ENCODE data around the gene LGR6.

LGR6 gene

GRCh38 chr1:202207292-202207691, 13.7 kb downstream of the LGR6 start:
- no peak overlapping the region for H3K27ac ChIP-seq (ENCODE audit: extremely low read depth, low read depth, low read length)
- POLR2A ChIA-PET: no interaction called here
- CTCF ChIA-PET: interaction anchor here (1.7 to 1.9 kb wide), 3 partner anchors 14 to 107 kb away, joined by 4 to 9 read pairs (median 5); no protein-coding TSS in a partner anchor
- TF ChIP-seq ZNF610 (tag by site-specific recombination; IDR thresholded peaks at IDR 0.05; ENCODE audit: borderline replicate concordance) (no peak), ZNF692 (tag by site-specific recombination; IDR thresholded peaks at IDR 0.05) (peak; percentile 51; the same call in 1 of the 2 replicates), ZNF48 (tag by site-specific recombination; IDR thresholded peaks at IDR 0.05) (no peak), CTCF (tag by site-specific recombination; IDR thresholded peaks at IDR 0.05) (peak; percentile 52; the same call in 1 of the 2 replicates)
- no peak overlapping the region for H3K4me3 ChIP-seq (ENCODE audit: low read depth, low read length)
- H3K36me3 ChIP-seq (ENCODE audit: control insufficient read depth in 2 of 2, insufficient read depth in 1 of 2, low read length in 2 of 2): no peaks in the 10 kb centered on the region
- H3K4me1 ChIP-seq (ENCODE audit: control insufficient read depth, insufficient read depth, low read length): no peaks in the 10 kb centered on the region
- H3K9me3 ChIP-seq (ENCODE audit: control insufficient read depth, insufficient read depth, low read depth, low read length): no peaks in the 10 kb centered on the region

GRCh38 chr1:202208351-202208857, 14.8 kb downstream of the LGR6 start:
- CTCF ChIA-PET: interaction anchor here (1.7 kb wide), 1 partner anchor 8 kb away, joined by 7 read pairs; no protein-coding TSS in a partner anchor

More at GRCh38 chr1:202208351-202208857, 14.8 kb downstream of the LGR6 start:
- TF ChIP-seq ZNF548 (tag by site-specific recombination; IDR thresholded peaks at IDR 0.05): no peak
- TF ChIP-seq ZNF747 (tag by site-specific recombination; IDR thresholded peaks at IDR 0.05): no peak
- TF ChIP-seq ZNF707 (tag by site-specific recombination; IDR thresholded peaks at IDR 0.05): no peak
- TF ChIP-seq ZNF214 (tag by site-specific recombination; IDR thresholded peaks at IDR 0.05; ENCODE audit: borderline replicate concordance): no peak
- TF ChIP-seq ZNF544 (tag by site-specific recombination; IDR thresholded peaks at IDR 0.05): no peak
- TF ChIP-seq ZNF558 (tag by site-specific recombination; IDR thresholded peaks at IDR 0.05): no peak
- no peak for TF ChIP-seq KLF9 (tag by site-specific recombination; IDR thresholded peaks at IDR 0.05; ENCODE audit: low read depth)
- TF ChIP-seq, protein P1, sequence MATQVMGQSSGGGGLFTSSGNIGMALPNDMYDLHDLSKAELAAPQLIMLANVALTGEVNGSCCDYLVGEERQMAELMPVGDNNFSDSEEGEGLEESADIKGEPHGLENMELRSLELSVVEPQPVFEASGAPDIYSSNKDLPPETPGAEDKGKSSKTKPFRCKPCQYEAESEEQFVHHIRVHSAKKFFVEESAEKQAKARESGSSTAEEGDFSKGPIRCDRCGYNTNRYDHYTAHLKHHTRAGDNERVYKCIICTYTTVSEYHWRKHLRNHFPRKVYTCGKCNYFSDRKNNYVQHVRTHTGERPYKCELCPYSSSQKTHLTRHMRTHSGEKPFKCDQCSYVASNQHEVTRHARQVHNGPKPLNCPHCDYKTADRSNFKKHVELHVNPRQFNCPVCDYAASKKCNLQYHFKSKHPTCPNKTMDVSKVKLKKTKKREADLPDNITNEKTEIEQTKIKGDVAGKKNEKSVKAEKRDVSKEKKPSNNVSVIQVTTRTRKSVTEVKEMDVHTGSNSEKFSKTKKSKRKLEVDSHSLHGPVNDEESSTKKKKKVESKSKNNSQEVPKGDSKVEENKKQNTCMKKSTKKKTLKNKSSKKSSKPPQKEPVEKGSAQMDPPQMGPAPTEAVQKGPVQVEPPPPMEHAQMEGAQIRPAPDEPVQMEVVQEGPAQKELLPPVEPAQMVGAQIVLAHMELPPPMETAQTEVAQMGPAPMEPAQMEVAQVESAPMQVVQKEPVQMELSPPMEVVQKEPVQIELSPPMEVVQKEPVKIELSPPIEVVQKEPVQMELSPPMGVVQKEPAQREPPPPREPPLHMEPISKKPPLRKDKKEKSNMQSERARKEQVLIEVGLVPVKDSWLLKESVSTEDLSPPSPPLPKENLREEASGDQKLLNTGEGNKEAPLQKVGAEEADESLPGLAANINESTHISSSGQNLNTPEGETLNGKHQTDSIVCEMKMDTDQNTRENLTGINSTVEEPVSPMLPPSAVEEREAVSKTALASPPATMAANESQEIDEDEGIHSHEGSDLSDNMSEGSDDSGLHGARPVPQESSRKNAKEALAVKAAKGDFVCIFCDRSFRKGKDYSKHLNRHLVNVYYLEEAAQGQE (tag by site-specific recombination; IDR thresholded peaks at IDR 0.05): no peak
- TF ChIP-seq, protein P2, sequence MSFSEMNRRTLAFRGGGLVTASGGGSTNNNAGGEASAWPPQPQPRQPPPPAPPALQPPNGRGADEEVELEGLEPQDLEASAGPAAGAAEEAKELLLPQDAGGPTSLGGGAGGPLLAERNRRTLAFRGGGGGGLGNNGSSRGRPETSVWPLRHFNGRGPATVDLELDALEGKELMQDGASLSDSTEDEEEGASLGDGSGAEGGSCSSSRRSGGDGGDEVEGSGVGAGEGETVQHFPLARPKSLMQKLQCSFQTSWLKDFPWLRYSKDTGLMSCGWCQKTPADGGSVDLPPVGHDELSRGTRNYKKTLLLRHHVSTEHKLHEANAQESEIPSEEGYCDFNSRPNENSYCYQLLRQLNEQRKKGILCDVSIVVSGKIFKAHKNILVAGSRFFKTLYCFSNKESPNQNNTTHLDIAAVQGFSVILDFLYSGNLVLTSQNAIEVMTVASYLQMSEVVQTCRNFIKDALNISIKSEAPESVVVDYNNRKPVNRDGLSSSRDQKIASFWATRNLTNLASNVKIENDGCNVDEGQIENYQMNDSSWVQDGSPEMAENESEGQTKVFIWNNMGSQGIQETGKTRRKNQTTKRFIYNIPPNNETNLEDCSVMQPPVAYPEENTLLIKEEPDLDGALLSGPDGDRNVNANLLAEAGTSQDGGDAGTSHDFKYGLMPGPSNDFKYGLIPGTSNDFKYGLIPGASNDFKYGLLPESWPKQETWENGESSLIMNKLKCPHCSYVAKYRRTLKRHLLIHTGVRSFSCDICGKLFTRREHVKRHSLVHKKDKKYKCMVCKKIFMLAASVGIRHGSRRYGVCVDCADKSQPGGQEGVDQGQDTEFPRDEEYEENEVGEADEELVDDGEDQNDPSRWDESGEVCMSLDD (tag by site-specific recombination; IDR thresholded peaks at IDR 0.05): no peak
- TF ChIP-seq ZNF654 (tag by site-specific recombination; IDR thresholded peaks at IDR 0.05; ENCODE audit: low read depth): no peak
- TF ChIP-seq ZFP3 (tag by site-specific recombination; IDR thresholded peaks at IDR 0.05; ENCODE audit: low read depth): no peak
- TF ChIP-seq EGR2 (tag by site-specific recombination; IDR thresholded peaks at IDR 0.05; ENCODE audit: low read depth): no peak
- no peak for TF ChIP-seq ZNF146 (tag by site-specific recombination; IDR thresholded peaks at IDR 0.05)
- no peak for TF ChIP-seq OSR2 (tag by site-specific recombination; IDR thresholded peaks at IDR 0.05)
- TF ChIP-seq SP3 (tag by site-specific recombination; IDR thresholded peaks at IDR 0.05): no peak
- TF ChIP-seq ZNF324 (tag by site-specific recombination; IDR thresholded peaks at IDR 0.05): no peak
- no peak for TF ChIP-seq ZXDB (tag by site-specific recombination; IDR thresholded peaks at IDR 0.05)
- Histone ChIP-seq H3K36me3 (ENCODE audit: control insufficient read depth in 2 of 2, insufficient read depth in 1 of 2, low read length in 2 of 2) (no peaks in the 10 kb centered on the region), H3K4me1 (ENCODE audit: control insufficient read depth, insufficient read depth, low read length) (no peaks in the 10 kb centered on the region), H3K9me3 (ENCODE audit: control insufficient read depth, insufficient read depth, low read depth, low read length) (no peaks in the 10 kb centered on the region), H3K27ac (ENCODE audit: extremely low read depth, low read depth, low read length) (no peak overlapping the region), H3K4me3 (ENCODE audit: low read depth, low read length) (no peak overlapping the region)
- POLR2A ChIA-PET: no interaction called here
